T47D (cell line): ENCODE data around the gene PHOSPHO1.

Experiments used
- DNase-seq, 2 experiments: peaks; one replicate each; pipeline versions ENCODE4 v3.0.0 to v3.0.0-alpha.2; 2011 to 2012; ENCODE audit warnings: low read depth in 1 of 2, low spot score in 1 of 2
- JUND ChIP-seq: IDR thresholded peaks from 2 replicates; pipeline ENCODE4 v1.6.1; 2012; ENCODE audit warnings: low read depth
- in situ Hi-C: cut with HindIII; loops from 2 replicates; pipeline ENCODE4 v1.10.0; 2016; ENCODE audit warnings: low sequenced_read_pairs, low pct_unique_long_range_greater_than_20kb

The PHOSPHO1 gene

GRCh38 chr17:49209061-49209571, 21.5 kb downstream of the PHOSPHO1 start:
- TF ChIP-seq JUND, result no peak
- DNase-seq, result no peak
- in situ Hi-C loops, result no loop called here

- DNase-seq, result no peak
- TF ChIP-seq JUND, result no peak
- in situ Hi-C loops, result no loop called here
Observed at GRCh38 chr17:49204516-49204915, 26.1 kb downstream of the PHOSPHO1 start.

- no peak for DNase-seq
- in situ Hi-C loops, result no loop called here
- no peak for TF ChIP-seq JUND
Observed at GRCh38 chr17:49203796-49204195, 26.8 kb downstream of the PHOSPHO1 start.

GRCh38 chr17:49201481-49201927, 29.1 kb downstream of the PHOSPHO1 start:
- TF ChIP-seq JUND, result no peak
- DNase-seq, result no peak

GRCh38 chr17:49200423-49201083, 30.0 kb downstream of the PHOSPHO1 start:
- in situ Hi-C loops, result no loop called here
- no peak for DNase-seq
- TF ChIP-seq JUND, result no peak

More at GRCh38 chr17:49201481-49201927, 29.1 kb downstream of the PHOSPHO1 start:
- in situ Hi-C loops, result no loop called here

- in situ Hi-C loops, result no loop called here
- no peak for DNase-seq
- TF ChIP-seq JUND, result no peak
Observed at GRCh38 chr17:49198211-49198610, 32.4 kb downstream of the PHOSPHO1 start.

GRCh38 chr17:49197346-49197998, 33.1 kb downstream of the PHOSPHO1 start:
- no peak for DNase-seq
- no peak for TF ChIP-seq JUND
- in situ Hi-C loops, result no loop called here

- DNase-seq, result no peak
- in situ Hi-C loops, result no loop called here
- no peak for TF ChIP-seq JUND
Observed at GRCh38 chr17:49196520-49196919, 34.1 kb downstream of the PHOSPHO1 start.

GRCh38 chr17:49195751-49196150, 34.8 kb downstream of the PHOSPHO1 start:
- no peak for DNase-seq
- TF ChIP-seq JUND, result no peak
- in situ Hi-C loops, result no loop called here

- no peak for DNase-seq
- in situ Hi-C loops, result no loop called here
- TF ChIP-seq JUND, result no peak
Observed at GRCh38 chr17:49194297-49194607, 36.3 kb downstream of the PHOSPHO1 start.

- in situ Hi-C loops, result no loop called here
- no peak for TF ChIP-seq JUND
- peak in 1 of 2 experiments; percentile 69 for DNase-seq
Observed at GRCh38 chr17:49193513-49194296, 36.9 kb downstream of the PHOSPHO1 start.

GRCh38 chr17:49191917-49192741, 38.5 kb downstream of the PHOSPHO1 start:
- peak in 1 of 2 experiments; percentile 92 for DNase-seq
- TF ChIP-seq JUND, result no peak
- in situ Hi-C loops, result no loop called here
